ENCODE results near the gene TLE4.

- TF ChIP-seq POLR2AphosphoS5 (IDR thresholded peaks at IDR 0.05) (no peak), CTCF (IDR thresholded peaks at IDR 0.05) (no peak), POLR2A (IDR thresholded peaks at IDR 0.05) (no peak), EP300 (IDR thresholded peaks at IDR 0.05) (no peak)
These were observed 91.5 kb downstream of the TLE4 start for GRCh38 chr9:79663300-79663699.
